Activated T-cell treated with anti-CD3 and anti-CD28 coated beads for 48 hours (primary cell): ENCODE results near the gene NEK6.

Source experiments
- DNase-seq: peaks from one replicate; pipeline ENCODE4 v3.0.0-alpha.2; 2020; ENCODE audit warnings: low read depth

The NEK6 gene

GRCh38 chr9:124279531-124280175 is 21.9 kb downstream of the NEK6 start:
- DNase-seq: no peak

DNA sequence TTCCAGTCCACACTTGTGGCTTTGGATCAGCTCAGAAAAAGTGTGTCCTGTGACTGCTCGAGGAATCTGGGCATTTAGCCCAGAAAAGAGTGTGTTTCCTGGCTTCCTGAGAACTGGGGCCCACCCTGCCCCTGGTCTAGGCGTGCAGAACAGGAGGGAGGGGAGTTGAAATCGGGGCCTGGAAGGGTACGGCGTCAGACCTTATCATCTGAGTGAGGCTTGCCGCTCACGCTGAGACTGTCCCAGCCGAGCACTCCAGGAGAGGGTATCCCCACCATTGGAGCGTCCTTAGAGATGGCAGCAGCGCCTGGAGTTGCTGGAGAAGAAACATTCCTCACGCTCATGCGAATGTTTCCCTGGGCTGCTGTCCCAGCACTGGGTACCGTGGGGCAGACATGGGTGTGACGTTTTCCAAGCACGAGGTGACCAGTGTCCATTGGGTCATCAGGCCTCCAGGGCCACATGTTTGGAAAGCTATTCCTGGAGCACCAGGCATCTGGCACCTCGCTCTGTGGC is 22.5 kb downstream of the NEK6 start:
- no peak for DNase-seq

DNA sequence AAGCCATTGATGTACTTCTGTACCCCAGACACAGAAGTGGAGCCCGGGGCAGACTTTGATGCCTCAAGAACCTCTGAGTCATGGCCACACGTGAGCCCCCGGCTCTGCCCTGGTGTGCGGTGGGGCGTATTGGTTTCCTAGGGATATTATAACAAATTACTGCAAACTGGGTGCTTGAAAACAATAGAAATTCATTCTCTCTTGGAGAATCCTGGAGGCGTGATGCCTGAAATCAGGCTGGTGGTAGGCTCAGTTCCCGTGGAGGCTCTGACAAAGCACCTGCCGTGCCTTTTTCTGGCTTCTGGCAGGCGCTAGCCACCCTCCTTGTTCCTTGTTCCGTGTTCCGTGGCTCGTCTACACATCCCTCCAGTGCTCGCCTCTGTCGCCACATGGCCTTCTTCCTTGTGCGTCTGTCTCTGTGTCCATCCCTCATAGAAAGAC is 24.2 kb downstream of the NEK6 start:
- no peak for DNase-seq

DNA sequence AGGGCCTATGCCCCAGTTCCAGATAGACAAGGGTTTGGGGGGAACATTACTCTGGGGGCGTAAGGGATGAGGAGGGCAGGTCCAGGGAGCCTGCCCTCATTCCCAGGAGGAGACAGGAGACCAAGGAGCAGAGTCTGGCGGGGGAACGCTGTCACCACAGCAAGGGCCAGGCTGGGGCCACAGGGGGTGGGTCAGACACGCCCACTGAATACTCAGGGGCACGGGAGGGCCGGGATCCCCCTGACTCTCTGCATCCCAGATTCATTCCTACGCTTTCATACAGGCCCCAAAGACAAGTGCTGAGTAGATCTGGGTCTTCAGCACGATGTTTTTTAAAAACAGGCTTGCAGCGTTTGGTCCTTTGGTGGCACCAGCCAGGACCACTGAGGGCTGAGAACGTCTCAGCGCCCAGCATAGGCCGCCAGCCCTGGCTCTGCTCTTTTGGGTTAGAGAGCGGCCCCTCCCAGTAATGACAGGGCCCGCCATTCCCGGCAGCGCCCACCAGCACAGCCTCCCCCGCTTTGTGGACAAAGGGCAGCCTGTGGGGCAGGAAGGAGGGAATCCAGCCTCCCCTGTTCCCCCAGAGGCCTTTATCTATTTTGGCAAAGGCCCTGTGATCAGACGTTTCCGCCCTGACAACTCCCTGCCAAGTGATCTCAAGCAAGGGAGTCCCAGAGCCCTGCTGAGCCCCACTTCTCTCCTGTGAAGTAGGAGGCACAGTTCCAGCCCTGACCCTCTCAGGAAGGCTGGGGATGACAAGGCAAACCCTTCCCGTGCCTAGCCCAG is 24.9 kb downstream of the NEK6 start:
- no peak for DNase-seq

DNA sequence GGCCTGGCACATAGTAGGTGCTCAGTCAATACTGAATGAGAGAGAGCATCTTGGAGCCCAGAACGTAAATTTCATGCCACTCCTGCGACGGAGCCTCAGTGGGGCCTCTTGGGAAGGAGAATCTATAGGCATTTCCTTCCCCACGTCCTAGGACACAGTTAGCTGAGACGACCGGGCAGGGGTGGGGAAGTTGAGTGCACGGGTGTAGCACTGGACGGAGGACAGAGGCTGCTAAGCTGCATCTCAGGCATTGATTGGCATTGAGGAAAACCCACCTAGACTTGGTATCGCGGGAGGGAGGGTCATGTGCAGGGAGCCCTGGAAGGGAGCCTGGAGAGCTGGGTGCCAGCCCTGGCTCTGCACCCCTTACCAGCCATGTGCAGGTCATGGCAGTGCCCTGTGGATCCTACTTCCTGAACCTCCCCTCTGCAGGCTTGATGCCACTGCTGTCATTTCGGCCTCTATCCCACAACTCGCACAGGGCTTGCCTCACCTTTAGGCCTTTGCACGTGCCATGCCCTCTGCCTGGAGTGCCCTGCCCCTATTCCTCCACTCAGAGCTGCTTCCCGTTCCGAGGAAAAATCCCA is 25.6 kb downstream of the NEK6 start:
- no peak for DNase-seq

- DNase-seq: no peak
Measured at GRCh38 chr9:124284237-124284831, 26.6 kb downstream of the NEK6 start.

DNA sequence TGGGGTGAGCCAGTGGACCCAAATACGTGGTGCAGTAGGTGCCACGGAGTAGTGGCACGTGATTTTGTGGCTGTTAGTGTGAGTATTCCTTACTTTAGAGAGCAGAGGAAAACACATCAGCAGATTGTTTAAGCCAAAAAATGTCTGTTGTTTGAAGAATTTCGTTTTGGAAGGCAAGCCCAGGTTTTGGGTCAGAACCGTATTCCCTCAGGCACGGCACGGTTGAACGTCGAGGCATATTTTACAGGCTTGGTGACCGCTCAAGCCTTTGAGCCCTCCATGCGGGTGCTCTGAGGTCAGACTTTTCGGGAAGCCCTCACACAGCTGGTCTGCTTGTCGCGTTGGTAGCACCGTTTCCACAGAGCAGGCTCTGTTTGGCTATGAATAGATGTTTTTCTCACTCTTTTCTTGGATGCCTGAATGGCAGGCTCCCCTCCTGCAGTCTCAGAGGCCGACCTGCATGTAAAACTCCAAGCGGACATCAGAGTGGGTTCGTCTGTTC is 27.2 kb downstream of the NEK6 start:
- DNase-seq: no peak

DNA sequence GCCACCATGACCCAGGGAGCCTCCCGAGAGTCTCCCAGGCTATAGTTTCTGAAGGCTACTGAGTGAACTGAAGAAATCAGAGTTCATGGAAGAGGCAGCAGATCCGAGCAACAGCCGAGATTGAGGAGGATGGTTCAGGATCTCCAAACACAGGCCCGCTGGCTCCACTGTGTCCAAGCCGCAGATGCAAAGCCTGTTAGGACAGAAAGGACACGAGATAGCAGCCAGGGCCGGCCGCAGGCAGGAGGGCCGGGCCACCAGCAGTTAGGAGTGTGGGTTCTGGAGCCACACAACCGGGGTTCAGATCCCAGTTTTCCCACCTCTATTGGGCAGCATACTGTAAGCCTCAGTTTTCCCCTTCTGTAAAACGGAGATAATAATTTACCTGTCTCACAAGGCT is 27.7 kb downstream of the NEK6 start:
- DNase-seq: no peak

- peak; percentile 43 for DNase-seq
Measured at GRCh38 chr9:124285903-124286291, 28.1 kb downstream of the NEK6 start.

GRCh38 chr9:124286292-124286931 is 28.7 kb downstream of the NEK6 start:
- DNase-seq: peak; percentile 55

GRCh38 chr9:124290053-124290591 is 32.4 kb downstream of the NEK6 start:
- DNase-seq: no peak

GRCh38 chr9:124290743-124291554 is 33.2 kb downstream of the NEK6 start:
- DNase-seq: no peak

DNA sequence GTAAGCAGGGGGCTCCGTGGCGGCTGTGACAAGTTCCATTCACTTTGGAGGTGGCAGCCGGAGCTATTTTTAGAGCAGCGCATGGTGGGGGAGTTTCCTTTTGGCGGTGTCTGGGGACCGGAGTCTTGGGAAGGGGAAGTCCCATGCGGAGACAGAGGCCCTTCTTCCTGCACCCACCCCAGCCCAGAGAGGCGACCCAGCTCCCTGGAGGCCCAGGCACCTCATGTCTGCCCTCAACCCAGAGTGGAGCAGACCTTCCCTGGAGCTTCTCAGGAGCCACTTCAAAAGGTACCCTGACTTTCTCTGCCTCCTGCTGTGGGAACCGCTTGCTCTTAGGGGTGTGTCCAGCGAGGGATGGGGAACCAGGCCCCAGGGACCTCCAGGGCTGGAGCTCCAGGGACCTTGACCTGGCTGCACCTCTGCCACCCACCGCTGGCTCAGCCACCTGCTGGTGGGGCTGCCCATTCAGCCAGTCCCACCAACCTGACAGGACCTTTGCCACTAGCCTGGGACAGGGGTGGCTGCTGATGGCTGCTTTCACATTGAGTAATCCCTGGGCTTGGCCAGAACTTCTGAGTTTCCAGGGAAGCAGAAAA is 34.1 kb downstream of the NEK6 start:
- peak; percentile 52 for DNase-seq

- no peak for DNase-seq
Measured at GRCh38 chr9:124292696-124293593, 35.2 kb downstream of the NEK6 start.

- no peak for DNase-seq
Measured at GRCh38 chr9:124293718-124294506, 36.2 kb downstream of the NEK6 start.

GRCh38 chr9:124295159-124295794 is 37.5 kb downstream of the NEK6 start:
- DNase-seq: no peak

GRCh38 chr9:124296094-124296493 is 38.3 kb downstream of the NEK6 start:
- no peak for DNase-seq
